GM12878 (cell line): ENCODE results near the gene ISLR.

Source experiments
- CBX5 ChIP-seq: sonication (generic); IDR thresholded peaks from 2 replicates; pipeline ENCODE4 v1.6.1; 2016; ENCODE audit warnings: low read depth, moderate library complexity, mild to moderate bottlenecking, inconsistent platforms
- CHD2 ChIP-seq: IDR thresholded peaks from 2 replicates; pipeline ENCODE4 v1.6.1; 2011; ENCODE audit warnings: low read depth, low read length, improper control_type of control experiment, borderline replicate concordance
- EZH2 ChIP-seq: IDR thresholded peaks from 2 replicates; pipeline ENCODE4 v1.6.1; 2012; ENCODE audit warnings: low read depth, mild to moderate bottlenecking, control low read depth, inconsistent platforms, low read length, borderline replicate concordance; ENCODE audit not compliant: control insufficient read depth
- MYB ChIP-seq: fragments of 150-350 bp; IDR thresholded peaks from 2 replicates; pipeline ENCODE4 v1.6.1; 2014; ENCODE audit warnings: mild to moderate bottlenecking, low read depth, low read length, borderline replicate concordance
- MYC ChIP-seq: IDR thresholded peaks from 2 replicates; pipeline ENCODE4 v1.6.1; 2011; ENCODE audit warnings: mild to moderate bottlenecking, low read length, moderate library complexity, inconsistent platforms; ENCODE audit not compliant: insufficient read depth, insufficient replicate concordance, insufficient read length, severe bottlenecking
- NR2C1 ChIP-seq: fragments of 450-650 bp; IDR thresholded peaks from 2 replicates; pipeline ENCODE4 v1.6.1; 2017; ENCODE audit warnings: antibody characterized with exemption, mild to moderate bottlenecking, moderate library complexity
- NR2C2 ChIP-seq: IDR thresholded peaks from 2 replicates; pipeline ENCODE4 v1.6.1; 2011; ENCODE audit warnings: borderline replicate concordance, low read depth; ENCODE audit not compliant: control insufficient read depth, insufficient read length
- POLR2A ChIP-seq: IDR thresholded peaks from 2 replicates; pipeline ENCODE4 v1.6.1; 2011; ENCODE audit warnings: low read depth, mild to moderate bottlenecking, low read length
- RCOR1 ChIP-seq: conservative IDR thresholded peaks from 2 replicates; pipeline ENCODE4 v1.6.1; 2012; ENCODE audit warnings: low read depth, low read length, improper control_type of control experiment
- YBX1 ChIP-seq: fragments of 450-650 bp; IDR thresholded peaks from 2 replicates; pipeline ENCODE4 v1.6.1; 2016; ENCODE audit warnings: antibody characterized with exemption
- ZNF274 ChIP-seq: IDR thresholded peaks from one replicate; pipeline ENCODE4 v1.8.0; 2011; ENCODE audit not compliant: insufficient read length, insufficient read depth
- TF ChIP-seq, protein P1 (sequence below): IDR thresholded peaks from 2 replicates; pipeline ENCODE4 v1.6.1; 2011; ENCODE audit warnings: mild to moderate bottlenecking, low read depth, low read length, moderate library complexity; ENCODE audit not compliant: insufficient replicate concordance
- TF ChIP-seq, protein P2 (sequence below), 3 experiments: IDR thresholded peaks in 2 of 3; conservative IDR thresholded peaks in 1 of 3; 2 replicates each; pipeline ENCODE4 v1.5.1; 2011; ENCODE audit warnings: low read depth in 3 of 3, low read length in 3 of 3, mild to moderate bottlenecking in 3 of 3, control low read depth in 2 of 3, moderate library complexity in 2 of 3, inconsistent platforms in 1 of 3, mixed read lengths in 1 of 3; ENCODE audit not compliant: control insufficient read depth in 2 of 3, insufficient read depth in 1 of 3; ENCODE audit errors: extremely low read depth in 1 of 3

DNA sequence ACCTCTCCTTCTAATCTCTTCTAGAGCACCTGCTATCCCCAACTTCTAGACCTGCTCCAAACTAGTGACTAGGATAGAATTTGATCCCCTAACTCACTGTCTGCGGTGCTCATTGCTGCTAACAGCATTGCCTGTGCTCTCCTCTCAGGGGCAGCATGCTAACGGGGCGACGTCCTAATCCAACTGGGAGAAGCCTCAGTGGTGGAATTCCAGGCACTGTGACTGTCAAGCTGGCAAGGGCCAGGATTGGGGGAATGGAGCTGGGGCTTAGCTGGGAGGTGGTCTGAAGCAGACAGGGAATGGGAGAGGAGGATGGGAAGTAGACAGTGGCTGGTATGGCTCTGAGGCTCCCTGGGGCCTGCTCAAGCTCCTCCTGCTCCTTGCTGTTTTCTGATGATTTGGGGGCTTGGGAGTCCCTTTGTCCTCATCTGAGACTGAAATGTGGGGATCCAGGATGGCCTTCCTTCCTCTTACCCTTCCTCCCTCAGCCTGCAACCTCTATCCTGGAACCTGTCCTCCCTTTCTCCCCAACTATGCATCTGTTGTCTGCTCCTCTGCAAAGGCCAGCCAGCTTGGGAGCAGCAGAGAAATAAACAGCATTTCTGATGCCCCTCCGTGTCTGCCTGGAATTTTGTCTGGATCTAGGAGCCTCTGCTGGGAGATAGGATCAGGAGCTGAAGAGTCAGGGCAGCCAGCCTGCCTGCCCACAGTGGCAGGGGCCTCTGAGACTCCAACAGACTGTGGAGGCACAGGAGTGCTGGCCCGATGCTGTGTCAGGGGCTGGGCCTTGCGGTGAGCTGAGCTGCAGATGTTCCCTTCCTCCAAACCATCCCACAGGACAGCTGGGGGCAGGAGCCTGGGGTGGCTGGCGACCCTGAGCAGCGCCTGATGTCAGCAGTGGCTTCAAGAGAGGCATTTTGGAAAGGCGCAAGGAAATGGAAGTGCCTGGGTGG lies 3.0 kb downstream of the ISLR start:
- TF ChIP-seq POLR2A = no peak
- no peak for TF ChIP-seq RCOR1
- TF ChIP-seq, protein P1, sequence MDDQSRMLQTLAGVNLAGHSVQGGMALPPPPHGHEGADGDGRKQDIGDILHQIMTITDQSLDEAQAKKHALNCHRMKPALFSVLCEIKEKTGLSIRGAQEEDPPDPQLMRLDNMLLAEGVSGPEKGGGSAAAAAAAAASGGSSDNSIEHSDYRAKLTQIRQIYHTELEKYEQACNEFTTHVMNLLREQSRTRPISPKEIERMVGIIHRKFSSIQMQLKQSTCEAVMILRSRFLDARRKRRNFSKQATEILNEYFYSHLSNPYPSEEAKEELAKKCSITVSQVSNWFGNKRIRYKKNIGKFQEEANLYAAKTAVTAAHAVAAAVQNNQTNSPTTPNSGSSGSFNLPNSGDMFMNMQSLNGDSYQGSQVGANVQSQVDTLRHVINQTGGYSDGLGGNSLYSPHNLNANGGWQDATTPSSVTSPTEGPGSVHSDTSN = no peak
- TF ChIP-seq EZH2 = no peak
- no peak for TF ChIP-seq ZNF274
- TF ChIP-seq, protein P2, sequence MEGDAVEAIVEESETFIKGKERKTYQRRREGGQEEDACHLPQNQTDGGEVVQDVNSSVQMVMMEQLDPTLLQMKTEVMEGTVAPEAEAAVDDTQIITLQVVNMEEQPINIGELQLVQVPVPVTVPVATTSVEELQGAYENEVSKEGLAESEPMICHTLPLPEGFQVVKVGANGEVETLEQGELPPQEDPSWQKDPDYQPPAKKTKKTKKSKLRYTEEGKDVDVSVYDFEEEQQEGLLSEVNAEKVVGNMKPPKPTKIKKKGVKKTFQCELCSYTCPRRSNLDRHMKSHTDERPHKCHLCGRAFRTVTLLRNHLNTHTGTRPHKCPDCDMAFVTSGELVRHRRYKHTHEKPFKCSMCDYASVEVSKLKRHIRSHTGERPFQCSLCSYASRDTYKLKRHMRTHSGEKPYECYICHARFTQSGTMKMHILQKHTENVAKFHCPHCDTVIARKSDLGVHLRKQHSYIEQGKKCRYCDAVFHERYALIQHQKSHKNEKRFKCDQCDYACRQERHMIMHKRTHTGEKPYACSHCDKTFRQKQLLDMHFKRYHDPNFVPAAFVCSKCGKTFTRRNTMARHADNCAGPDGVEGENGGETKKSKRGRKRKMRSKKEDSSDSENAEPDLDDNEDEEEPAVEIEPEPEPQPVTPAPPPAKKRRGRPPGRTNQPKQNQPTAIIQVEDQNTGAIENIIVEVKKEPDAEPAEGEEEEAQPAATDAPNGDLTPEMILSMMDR (IDR thresholded peaks at IDR 0.05 in 2 of 3, conservative IDR thresholded peaks at IDR 0.05 in 1 of 3; ENCODE audit: control insufficient read depth in 2 of 3, extremely low read depth in 1 of 3, insufficient read depth in 1 of 3, low read depth in 3 of 3, low read length in 3 of 3) = no peak
- no peak for TF ChIP-seq NR2C2
- TF ChIP-seq MYC = no peak
- no peak for TF ChIP-seq YBX1
- no peak for TF ChIP-seq CBX5
- TF ChIP-seq MYB = no peak
- no peak for TF ChIP-seq CHD2
- no peak for TF ChIP-seq NR2C1
